Measurements from ENCODE around the gene CNOT6L. TPM values are rescaled to one million over a fixed set of nuclear protein-coding genes. Genes with fewer than 3 reads are reported as not detected.

The CNOT6L gene
- polyA plus RNA-seq, 2 of the 4 experiments (the other 2 are of a cell fraction): 5.8 to 8.7 TPM

GRCh38 chr4:77800077-77800476 lies 19.1 kb downstream of the CNOT6L start:
- Histone ChIP-seq H3K9me3 (no peaks in the 10 kb centered on the region), H3K27ac (no peak overlapping the region), H3K4me2 (no peak overlapping the region), H3K4me3 (no peak overlapping the region), H3K4me1 (peaks cover 26% of the 10 kb centered on the region)
- no peak for ATAC-seq
- no peak for TF ChIP-seq RARB (CRISPR knock-in tag; IDR thresholded peaks at IDR 0.05)
- no peak for TF ChIP-seq ZC3H11A (IDR thresholded peaks at IDR 0.05)
- no peak for TF ChIP-seq POLR2AphosphoS2 (conservative IDR thresholded peaks at IDR 0.05; ENCODE audit: low read length)
- no peak for TF ChIP-seq MAX (IDR thresholded peaks at IDR 0.05)
- no peak for TF ChIP-seq POLR2A (IDR thresholded peaks at IDR 0.05; ENCODE audit: low read length)
- TF ChIP-seq HOXA7 (CRISPR knock-in tag; IDR thresholded peaks at IDR 0.05): no peak
- TF ChIP-seq HDAC2 (IDR thresholded peaks at IDR 0.05): no peak
- TF ChIP-seq CHD2 (IDR thresholded peaks at IDR 0.05; ENCODE audit: low read length, partially characterized antibody): no peak
- TF ChIP-seq REST (IDR thresholded peaks at IDR 0.05): no peak
- no peak for TF ChIP-seq JUN (IDR thresholded peaks at IDR 0.05)
- ChIA-PET POLR2A (interaction anchor here (0.7 kb wide), 1 partner anchor 257 kb away, joined by 3 read pairs; the partner anchor contains the start of gene FRAS1), CTCF (interaction anchor here (1.0 kb wide), 1 partner anchor 18 kb away, joined by 3 read pairs; no protein-coding TSS in a partner anchor)
- FAIRE-seq: no peak
- 89% methylated on average over 2 of the region's 2 CpGs for WGBS (ENCODE audit: missing lambda C conversion rate)
- DNase-seq (ENCODE audit: low read depth in 1 of 2, low spot score in 1 of 2): no peak

- ChIA-PET CTCF (interaction anchor here (0.6 kb wide), 1 partner anchor 9 kb away, joined by 3 read pairs; no protein-coding TSS in a partner anchor), POLR2A (no interaction called here)
- TF ChIP-seq FOSB (CRISPR knock-in tag; IDR thresholded peaks at IDR 0.05) (no peak), HDAC2 (IDR thresholded peaks at IDR 0.05) (no peak), BHLHE40 (IDR thresholded peaks at IDR 0.05; ENCODE audit: low read depth, low read length) (no peak), HMGXB4 (CRISPR knock-in tag; IDR thresholded peaks at IDR 0.05; ENCODE audit: borderline replicate concordance) (no peak), MAX (IDR thresholded peaks at IDR 0.05) (no peak), REST (IDR thresholded peaks at IDR 0.05) (no peak), SREBF2 (IDR thresholded peaks at IDR 0.05) (no peak)
- DNase-seq (ENCODE audit: low read depth in 1 of 2, low spot score in 1 of 2) (no peak), ATAC-seq (no peak), FAIRE-seq (no peak)
- Histone ChIP-seq H3K9me3 (no peaks in the 10 kb centered on the region), H3K4me3 (no peak overlapping the region), H3K4me2 (no peak overlapping the region), H3K4me1 (peaks cover 26% of the 10 kb centered on the region), H3K27ac (no peak overlapping the region)
- WGBS (ENCODE audit: missing lambda C conversion rate): 89% methylated on average over 5 of the region's 5 CpGs
These were observed 20.8 kb downstream of the CNOT6L start for GRCh38 chr4:77798385-77798784.
